ENCODE measurements around the gene SRC. TPM values are rescaled to one million over a fixed set of nuclear protein-coding genes. Genes with fewer than 3 reads are reported as not detected.

Gene SRC
- total RNA-seq, 1 donor from 2014 or later, result 5.0 TPM

Other genes with a start within 250 kb of the SRC start
- gene RPN2, start 166.8 kb upstream of the SRC start, total RNA-seq, result 94.9 TPM
- 3.8 TPM for gene MROH8, start 166.6 kb upstream of the SRC start, total RNA-seq
- gene GHRH, start 84.3 kb upstream of the SRC start, total RNA-seq, result not detected
- 20.5 TPM for gene MANBAL, start 56.5 kb upstream of the SRC start, total RNA-seq
- gene NNAT, start 175.1 kb downstream of the SRC start, total RNA-seq, result not detected
- gene BLCAP, start 181.7 kb downstream of the SRC start, total RNA-seq, result 89.3 TPM